Testis (tissue), 2 donors: ENCODE data around the gene CLEC12A.

Experiments
- POLR2A ChIP-seq: fragments of 450-650 bp; IDR thresholded peaks from one replicate; pipeline ENCODE4 v1.6.1; 2017; ENCODE audit warnings: antibody characterized with exemption, mild to moderate bottlenecking, moderate library complexity
- TF ChIP-seq, protein P1 (sequence below), 3 experiments: fragments of 450-650 bp in 2 of 3; fragments of 200-600 bp in 1 of 3; sonication (generic) in 1 of 3; IDR thresholded peaks; one replicate each; pipeline ENCODE4 v1.5.1; 2016 to 2019; ENCODE audit warnings: antibody characterized with exemption in 3 of 3, mild to moderate bottlenecking in 2 of 3, moderate library complexity in 1 of 3

DNA sequence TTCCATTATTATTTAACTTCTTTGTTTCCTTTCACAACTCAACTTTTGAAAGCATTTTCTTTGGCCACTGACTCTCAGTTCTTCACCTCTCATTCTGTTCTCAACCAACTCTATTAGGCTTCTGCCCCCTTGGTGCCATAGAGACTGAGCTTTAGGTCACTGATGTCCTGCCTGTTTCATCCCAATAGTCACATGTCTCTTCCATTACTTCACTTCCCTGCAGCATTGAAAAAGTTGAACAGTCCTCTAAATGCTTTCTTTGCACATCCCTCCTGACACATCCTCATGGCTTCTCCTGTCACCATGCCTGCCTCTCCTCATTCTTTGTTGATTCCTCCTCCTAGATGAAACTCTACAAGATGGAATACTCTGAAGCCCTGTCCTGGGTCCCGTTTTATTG, 2.7 kb downstream of the CLEC12A start:
- TF ChIP-seq POLR2A, result no peak
- TF ChIP-seq, protein P1, sequence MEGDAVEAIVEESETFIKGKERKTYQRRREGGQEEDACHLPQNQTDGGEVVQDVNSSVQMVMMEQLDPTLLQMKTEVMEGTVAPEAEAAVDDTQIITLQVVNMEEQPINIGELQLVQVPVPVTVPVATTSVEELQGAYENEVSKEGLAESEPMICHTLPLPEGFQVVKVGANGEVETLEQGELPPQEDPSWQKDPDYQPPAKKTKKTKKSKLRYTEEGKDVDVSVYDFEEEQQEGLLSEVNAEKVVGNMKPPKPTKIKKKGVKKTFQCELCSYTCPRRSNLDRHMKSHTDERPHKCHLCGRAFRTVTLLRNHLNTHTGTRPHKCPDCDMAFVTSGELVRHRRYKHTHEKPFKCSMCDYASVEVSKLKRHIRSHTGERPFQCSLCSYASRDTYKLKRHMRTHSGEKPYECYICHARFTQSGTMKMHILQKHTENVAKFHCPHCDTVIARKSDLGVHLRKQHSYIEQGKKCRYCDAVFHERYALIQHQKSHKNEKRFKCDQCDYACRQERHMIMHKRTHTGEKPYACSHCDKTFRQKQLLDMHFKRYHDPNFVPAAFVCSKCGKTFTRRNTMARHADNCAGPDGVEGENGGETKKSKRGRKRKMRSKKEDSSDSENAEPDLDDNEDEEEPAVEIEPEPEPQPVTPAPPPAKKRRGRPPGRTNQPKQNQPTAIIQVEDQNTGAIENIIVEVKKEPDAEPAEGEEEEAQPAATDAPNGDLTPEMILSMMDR (IDR thresholded peaks at IDR 0.05), result no peak
